A673 (cell line): ENCODE results near the gene ZNF740. TPM values are rescaled to one million over a fixed set of nuclear protein-coding genes. Genes with fewer than 3 reads are reported as not detected.

ENCODE experiments used
- BruUV-seq: library from RNA; stranded (reverse); fragments of 400-500 nt; replicated peaks from 2 replicates; lab custom pipeline; 2021; lab: Mats Ljungman, UMichigan
- CTCF ChIA-PET: fragments of 300-600 bp; sonication (Branson Sonifier 250); formaldehyde crosslinking; loops from one replicate; lab custom pipeline; 2022; ENCODE audit warnings: antibody characterized with exemption; lab: Charles Lee
- POLR2A ChIA-PET: fragments of 300-600 bp; sonication (Branson Sonifier 250); formaldehyde crosslinking; loops from one replicate; lab custom pipeline; 2022; ENCODE audit warnings: antibody characterized with exemption; ENCODE audit not compliant: low non-redundant PET; lab: Charles Lee
- DNase-seq: peaks from one replicate; pipeline ENCODE4 v3.0.0-alpha.2; 2015; ENCODE audit warnings: low spot score
- H3K27ac ChIP-seq: fragments of 200-600 bp; sonication (generic); 2 replicates; pipeline ENCODE4 v1.5.1; 2016; ENCODE audit warnings: mixed run types, low read depth, mild to moderate bottlenecking, mixed read lengths, antibody characterized with exemption, low read length; ENCODE audit not compliant: poor library complexity, severe bottlenecking
- H3K27me3 ChIP-seq: fragments of 200-600 bp; sonication (generic); replicated peaks from 2 replicates; pipeline ENCODE4 v1.6.1; 2017; ENCODE audit warnings: mixed run types, low read depth, mild to moderate bottlenecking, mixed read lengths, antibody characterized with exemption, low read length; ENCODE audit not compliant: insufficient read depth, poor library complexity
- H3K36me3 ChIP-seq: fragments of 200-600 bp; sonication (generic); 2 replicates; pipeline ENCODE4 v1.6.1; 2016; ENCODE audit warnings: mixed run types, mild to moderate bottlenecking, mixed read lengths, antibody characterized with exemption, low read length; ENCODE audit not compliant: insufficient read depth, poor library complexity, severe bottlenecking
- H3K4me1 ChIP-seq: fragments of 200-600 bp; sonication (generic); 2 replicates; pipeline ENCODE4 v1.6.1; 2017; ENCODE audit warnings: mixed run types, mild to moderate bottlenecking, mixed read lengths, antibody characterized with exemption, low read length; ENCODE audit not compliant: insufficient read depth, poor library complexity, severe bottlenecking
- H3K4me3 ChIP-seq: fragments of 200-600 bp; sonication (generic); 2 replicates; pipeline ENCODE4 v1.5.1; 2016; ENCODE audit warnings: low read depth, mixed run types, mild to moderate bottlenecking, mixed read lengths, low read length; ENCODE audit not compliant: poor library complexity, severe bottlenecking
- H3K9me3 ChIP-seq: fragments of 200-600 bp; sonication (generic); 2 replicates; pipeline ENCODE4 v1.6.1; 2016; ENCODE audit warnings: mixed run types, low read depth, mild to moderate bottlenecking, mixed read lengths, antibody characterized with exemption, low read length; ENCODE audit not compliant: poor library complexity, severe bottlenecking
- EZH2 ChIP-seq: fragments of 200-600 bp; sonication (generic); IDR thresholded peaks from 2 replicates; pipeline ENCODE4 v1.6.1; 2017; ENCODE audit warnings: borderline replicate concordance, low read depth, mild to moderate bottlenecking, mixed read lengths, antibody characterized with exemption, low read length; ENCODE audit not compliant: poor library complexity, severe bottlenecking
- intact Hi-C: fragments of 100-400 bp; cut with micrococcal nuclease; formaldehyde crosslinking; loops from one replicate; pipeline ENCODE4 v1.10.0; 2022; ENCODE audit not compliant: unreplicated experiment
- total RNA-seq: library from RNA; stranded (reverse); gene quantifications from 2 replicates; pipeline ENCODE4 v1.2.3, GENCODE V29; 2021
- TF ChIP-seq, protein P1 (sequence below): fragments of 300-800, 200-600 bp; sonication (generic); conservative IDR thresholded peaks from 2 replicates; pipeline ENCODE4 v1.5.1; 2017; ENCODE audit warnings: low read depth, mild to moderate bottlenecking, antibody characterized with exemption, low read length, moderate library complexity, mixed read lengths

The ZNF740 gene
- total RNA-seq, 1 experiment from 2014 or later, result 48.6 TPM

DNA sequence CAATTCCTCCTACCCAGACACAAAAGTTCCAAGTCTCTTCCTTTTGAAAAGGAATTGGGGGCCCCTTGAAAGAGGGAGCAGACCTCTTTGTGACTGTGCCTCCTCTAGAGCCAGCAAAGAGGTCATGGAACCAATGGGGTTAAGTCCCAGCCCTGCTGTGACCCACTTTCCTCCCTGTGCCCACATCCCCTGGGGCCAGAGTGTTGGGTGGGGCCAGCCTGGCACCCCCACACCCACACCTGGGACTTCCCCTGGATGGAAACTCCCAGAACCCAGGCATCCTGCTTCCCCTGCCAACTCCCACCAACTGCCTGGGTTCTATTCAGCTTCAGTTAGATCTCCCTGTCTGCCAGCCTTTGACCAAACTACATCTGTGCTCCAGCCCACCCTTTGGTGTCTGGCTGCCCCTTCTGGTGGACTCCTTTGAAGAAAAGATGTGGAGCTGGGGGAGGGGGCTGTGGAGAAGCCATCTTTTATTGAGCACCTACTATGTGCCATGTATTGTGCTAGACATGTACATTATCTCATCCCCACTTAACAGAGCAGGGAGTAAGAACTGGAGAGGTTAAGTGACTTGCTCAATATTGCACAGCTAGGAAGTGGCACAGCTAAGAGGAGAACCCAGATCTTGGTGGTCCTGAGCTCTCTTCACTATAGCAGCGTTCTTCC lies 56.1 kb downstream of the ZNF740 start:
- ChIA-PET POLR2A (no interaction called here), CTCF (no interaction called here)

GRCh38 chr12:53239643-53240258 lies 59.2 kb downstream of the ZNF740 start:
- no peaks in the 10 kb centered on the region for H3K27me3 ChIP-seq
- H3K36me3 ChIP-seq, result no peaks in the 10 kb centered on the region
- peaks cover under 1% of the 10 kb centered on the region for H3K4me1 ChIP-seq
- no TSS peak for BruUV-seq
- no peaks in the 10 kb centered on the region for H3K9me3 ChIP-seq
- ChIA-PET CTCF (no interaction called here), POLR2A (interaction anchor here (0.6 kb wide), 1 partner anchor 749 kb away, joined by 11 read pairs; no protein-coding TSS in a partner anchor)
- H3K27ac ChIP-seq, result no peak overlapping the region
- H3K4me3 ChIP-seq, result no peak overlapping the region
- no peak for DNase-seq
- intact Hi-C loops, result no loop called here
- TF ChIP-seq EZH2, result no peak
- TF ChIP-seq, protein P1, sequence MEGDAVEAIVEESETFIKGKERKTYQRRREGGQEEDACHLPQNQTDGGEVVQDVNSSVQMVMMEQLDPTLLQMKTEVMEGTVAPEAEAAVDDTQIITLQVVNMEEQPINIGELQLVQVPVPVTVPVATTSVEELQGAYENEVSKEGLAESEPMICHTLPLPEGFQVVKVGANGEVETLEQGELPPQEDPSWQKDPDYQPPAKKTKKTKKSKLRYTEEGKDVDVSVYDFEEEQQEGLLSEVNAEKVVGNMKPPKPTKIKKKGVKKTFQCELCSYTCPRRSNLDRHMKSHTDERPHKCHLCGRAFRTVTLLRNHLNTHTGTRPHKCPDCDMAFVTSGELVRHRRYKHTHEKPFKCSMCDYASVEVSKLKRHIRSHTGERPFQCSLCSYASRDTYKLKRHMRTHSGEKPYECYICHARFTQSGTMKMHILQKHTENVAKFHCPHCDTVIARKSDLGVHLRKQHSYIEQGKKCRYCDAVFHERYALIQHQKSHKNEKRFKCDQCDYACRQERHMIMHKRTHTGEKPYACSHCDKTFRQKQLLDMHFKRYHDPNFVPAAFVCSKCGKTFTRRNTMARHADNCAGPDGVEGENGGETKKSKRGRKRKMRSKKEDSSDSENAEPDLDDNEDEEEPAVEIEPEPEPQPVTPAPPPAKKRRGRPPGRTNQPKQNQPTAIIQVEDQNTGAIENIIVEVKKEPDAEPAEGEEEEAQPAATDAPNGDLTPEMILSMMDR, result no peak

More for the DNA sequence above, 56.1 kb downstream of the ZNF740 start:
- TF ChIP-seq, protein P1, result no peak
- TF ChIP-seq EZH2, result no peak
- Histone ChIP-seq H3K4me1 (peaks cover 25% of the 10 kb centered on the region), H3K27ac (no peak overlapping the region), H3K36me3 (no peaks in the 10 kb centered on the region), H3K4me3 (no peak overlapping the region), H3K27me3 (no peaks in the 10 kb centered on the region), H3K9me3 (no peaks in the 10 kb centered on the region)
- no peak for DNase-seq
- BruUV-seq, result no TSS peak
- intact Hi-C loops, result no loop called here

DNA sequence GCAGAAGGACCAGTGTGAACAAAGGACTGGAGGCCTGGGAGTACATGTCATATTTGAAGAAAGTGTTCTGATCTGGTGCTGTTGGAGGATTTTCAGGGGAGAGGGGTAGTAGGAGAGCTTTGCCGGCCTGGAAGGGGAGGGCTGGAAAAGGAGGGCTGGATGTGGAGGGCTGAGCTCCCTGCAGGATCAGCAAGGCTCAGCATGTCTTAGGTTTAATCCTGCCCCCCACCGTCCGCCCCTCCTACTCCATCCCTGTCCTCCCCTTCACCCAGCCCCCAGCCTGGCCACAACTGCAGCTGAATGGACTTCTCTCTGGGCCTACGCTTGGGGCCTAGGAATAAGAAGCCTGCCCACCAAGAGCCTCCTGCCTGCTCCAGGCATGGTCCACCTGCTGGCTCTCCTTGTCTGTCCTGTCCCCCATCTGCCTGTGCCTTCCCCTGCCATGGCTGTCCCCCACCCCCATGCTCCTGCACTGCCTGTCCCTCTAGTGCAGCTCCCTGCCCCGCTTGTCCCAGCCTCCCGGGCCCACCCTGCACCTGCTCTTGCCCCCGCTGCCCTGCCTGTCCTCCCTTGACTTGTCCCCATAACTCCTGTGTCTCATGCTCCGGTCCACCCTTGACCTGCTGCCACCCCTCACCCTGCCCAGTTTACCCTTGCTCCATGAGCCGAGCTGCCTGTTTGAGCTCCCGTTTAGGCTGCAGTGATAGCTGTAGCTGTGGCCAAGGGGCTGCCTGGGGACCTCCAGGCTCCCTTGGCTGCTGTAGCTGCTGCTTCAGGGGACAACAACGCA lies 61.3 kb downstream of the ZNF740 start:
- intact Hi-C loops, result no loop called here
- Histone ChIP-seq H3K27ac (no peak overlapping the region), H3K27me3 (no peaks in the 10 kb centered on the region), H3K9me3 (no peaks in the 10 kb centered on the region), H3K4me1 (no peaks in the 10 kb centered on the region), H3K4me3 (no peak overlapping the region), H3K36me3 (no peaks in the 10 kb centered on the region)
- CTCF ChIA-PET, result no interaction called here
- POLR2A ChIA-PET, result no interaction called here
- BruUV-seq, result no TSS peak
- no peak for DNase-seq
- TF ChIP-seq EZH2, result no peak
- TF ChIP-seq, protein P1, result no peak
